ENCODE results near the gene SCMH1. TPM values are rescaled to one million over a fixed set of nuclear protein-coding genes. Genes with fewer than 3 reads are reported as not detected.

The SCMH1 gene
- total RNA-seq, 1 experiment from 2014 or later = 28.0 TPM

GRCh38 chr1:41122851-41123518 lies 119.1 kb downstream of the SCMH1 start:
- Histone ChIP-seq H3K9ac (ENCODE audit: low read length) (no peak overlapping the region), H3K27me3 (ENCODE audit: insufficient read depth, low read length) (no peaks in the 10 kb centered on the region), H3K36me3 (ENCODE audit: control insufficient read depth in 1 of 2, insufficient read depth in 2 of 2, low read length in 2 of 2) (no peaks in the 10 kb centered on the region), H3K4me1 (ENCODE audit: control insufficient read depth in 1 of 2, insufficient read depth in 2 of 2, low read length in 2 of 2) (peaks cover 0 to 7% of the 10 kb centered on the region in 2 experiments; a peak in 2 of 4 replicates), H3K9me2 (ENCODE audit: insufficient read depth) (no peaks in the 10 kb centered on the region), H3K79me2 (ENCODE audit: insufficient read depth, low read length) (no peaks in the 10 kb centered on the region), H3K4me2 (ENCODE audit: low read length) (no peak overlapping the region), H4K20me1 (ENCODE audit: insufficient read depth) (no peaks in the 10 kb centered on the region), H3K9me3 (ENCODE audit: control insufficient read depth in 1 of 2, insufficient read depth in 1 of 2, low read depth in 1 of 2, low read length in 2 of 2) (no peaks in the 10 kb centered on the region), H3K27ac (ENCODE audit: low read depth, low read length) (no peak overlapping the region), H2AFZ (ENCODE audit: low read depth, low read length, poor library complexity, severe bottlenecking) (no peak overlapping the region), H3K4me3 (replicated peaks in 1 of 2; ENCODE audit: low read depth in 1 of 2, low read length in 2 of 2) (no peak overlapping the region)
- RAD21 ChIA-PET (ENCODE audit: low non-redundant PET in 1 of 2, low total read pairs in 2 of 2, uncharacterized antibody in 2 of 2, unreplicated experiment in 2 of 2) = no interaction called here
- intact Hi-C loops (cut with micrococcal nuclease) = no loop called here
- BruUV-seq (replicated peaks) = no TSS peak
- POLR2A ChIA-PET = interaction anchor here (1.1 kb wide), 1 partner anchor 13 kb away, joined by 3 read pairs; no protein-coding TSS in a partner anchor
- peak; percentile 35 to 70 (median 64); a peak in 5 of 6 replicates for TF ChIP-seq CTCF (IDR thresholded peaks at IDR 0.05 in 2 of 3, conservative IDR thresholded peaks at IDR 0.05 in 1 of 3; ENCODE audit: borderline replicate concordance in 1 of 3, insufficient read depth in 1 of 3, low read depth in 2 of 3, low read length in 2 of 3)
- TF ChIP-seq ZNF274 (IDR thresholded peaks at IDR 0.05; ENCODE audit: low read depth, low read length) = no peak
- TF ChIP-seq POLR2A (IDR thresholded peaks at IDR 0.05; ENCODE audit: borderline replicate concordance, extremely low read depth, insufficient read depth, insufficient read length) = no peak
- peak; percentile 86 for TF ChIP-seq TCF7L2 (IDR thresholded peaks at IDR 0.05; ENCODE audit: borderline replicate concordance, extremely low read depth, insufficient read depth, insufficient read length)
- TF ChIP-seq SIN3A (IDR thresholded peaks at IDR 0.05; ENCODE audit: low read depth) = no peak
- TF ChIP-seq MAX (IDR thresholded peaks at IDR 0.05) = peak; percentile 58
- TF ChIP-seq RAD21 (IDR thresholded peaks at IDR 0.05; ENCODE audit: low read depth) = peak; percentile 49
- ATAC-seq = peak; percentile 95
- peak; percentile 61 for DNase-seq (ENCODE audit: low read depth, low spot score)
- CTCF ChIA-PET = interaction anchor here (0.7 to 1.0 kb wide), 3 partner anchors 19 to 100 kb away, joined by 3 to 4 read pairs (median 4); no protein-coding TSS in a partner anchor
